Type B pancreatic cell (in vitro differentiated cells): ENCODE data around the gene SHISA5. TPM values are rescaled to one million over a fixed set of nuclear protein-coding genes. Genes with fewer than 3 reads are reported as not detected.

ENCODE experiments used
- DNase-seq: peaks from one replicate; pipeline ENCODE4 v3.0.0; 2021; ENCODE audit warnings: mixed read lengths; ENCODE audit not compliant: unreplicated experiment; ENCODE audit errors: extremely low spot score
- H3K27ac Mint-ChIP-seq: 2 replicates; pipeline ENCODE4 v1.8.0; 2021; ENCODE audit warnings: mild to moderate bottlenecking, mixed read lengths
- H3K27me3 Mint-ChIP-seq: 2 replicates; pipeline ENCODE4 v1.8.0; 2021; ENCODE audit warnings: mixed read lengths
- H3K36me3 Mint-ChIP-seq: 2 replicates; pipeline ENCODE4 v1.8.0; 2021; ENCODE audit warnings: mixed read lengths
- H3K4me1 Mint-ChIP-seq: one replicate; pipeline ENCODE4 v1.8.0; 2021; ENCODE audit warnings: mixed read lengths; ENCODE audit not compliant: unreplicated experiment
- H3K4me3 Mint-ChIP-seq: 2 replicates; pipeline ENCODE4 v1.8.0; 2021; ENCODE audit warnings: mild to moderate bottlenecking, mixed read lengths
- H3K9me3 Mint-ChIP-seq: 2 replicates; pipeline ENCODE4 v1.8.0; 2021; ENCODE audit warnings: mixed read lengths
- CTCF ChIP-seq: fragments of 200-600 bp; sonication (generic); conservative IDR thresholded peaks from 2 replicates; pipeline ENCODE4 v1.5.0; 2021; ENCODE audit warnings: antibody characterized with exemption, mild to moderate bottlenecking
- total RNA-seq: library from RNA; stranded (reverse); gene quantifications from 2 replicates; pipeline ENCODE4 v1.2.1, GENCODE V29; 2021; ENCODE audit warnings: low replicate concordance

SHISA5 gene
- total RNA-seq, 1 donor from 2014 or later, result 162 TPM

GRCh38 chr3:48505968-48506504 lies 2.1 kb upstream of the SHISA5 start:
- TF ChIP-seq CTCF, result no peak
- Mint-ChIP-seq H3K36me3 (no peaks in the 10 kb centered on the region), H3K4me3 (peak overlapping the region; percentile 77), H3K9me3 (no peaks in the 10 kb centered on the region), H3K4me1 (peaks cover 14% of the 10 kb centered on the region), H3K27ac (peak overlapping the region; percentile 60), H3K27me3 (no peaks in the 10 kb centered on the region)
- no peak for DNase-seq

- Mint-ChIP-seq H3K27ac (no peak overlapping the region), H3K4me3 (peak overlapping the region; percentile 77), H3K9me3 (no peaks in the 10 kb centered on the region), H3K36me3 (peaks cover 2% of the 10 kb centered on the region), H3K4me1 (peaks cover 12% of the 10 kb centered on the region), H3K27me3 (no peaks in the 10 kb centered on the region)
- DNase-seq, result no peak
- no peak for TF ChIP-seq CTCF
Observed at GRCh38 chr3:48505146-48505545, 1.2 kb upstream of the SHISA5 start.

DNA sequence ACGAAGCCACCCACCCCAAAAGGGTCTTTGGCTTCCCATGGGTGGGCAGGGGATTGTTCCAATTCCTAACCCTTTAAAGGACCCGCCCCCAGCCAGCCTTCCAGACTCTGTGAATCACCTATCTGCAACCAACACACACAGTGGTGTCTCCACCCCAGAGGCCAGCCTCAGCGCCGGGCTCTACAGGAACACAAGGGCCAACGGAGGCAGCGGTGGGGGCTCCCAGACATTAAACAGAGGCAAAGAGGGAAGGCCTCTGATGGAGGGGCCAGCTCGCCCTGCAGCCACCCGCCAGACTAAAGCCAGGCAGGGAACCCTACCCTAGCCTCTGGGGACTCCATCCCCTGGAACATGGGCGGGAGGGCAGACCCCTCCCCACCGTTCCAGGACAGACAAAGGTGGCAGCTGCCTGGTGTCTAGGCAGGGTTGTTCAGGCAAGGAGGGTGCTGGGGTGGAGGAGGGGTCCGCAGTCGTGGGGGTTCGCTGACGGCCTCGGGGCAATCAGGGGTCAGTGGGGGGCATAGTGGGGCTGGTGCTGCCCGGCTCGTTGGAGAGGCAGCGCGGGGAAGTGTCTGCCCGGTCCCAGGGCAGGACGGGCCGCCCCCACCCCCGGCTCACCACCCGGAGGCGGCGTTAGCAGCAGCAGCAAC lies 448 bp downstream of the SHISA5 start:
- no peak for TF ChIP-seq CTCF
- Mint-ChIP-seq H3K4me1 (peaks cover 12% of the 10 kb centered on the region), H3K4me3 (peak overlapping the region; percentile 83), H3K36me3 (peaks cover 5% of the 10 kb centered on the region), H3K27ac (peak overlapping the region; percentile 46), H3K27me3 (no peaks in the 10 kb centered on the region), H3K9me3 (no peaks in the 10 kb centered on the region)
- no peak for DNase-seq

GRCh38 chr3:48502728-48503168 lies 1.2 kb downstream of the SHISA5 start:
- Mint-ChIP-seq H3K27me3 (no peaks in the 10 kb centered on the region), H3K4me1 (peaks cover 10% of the 10 kb centered on the region), H3K9me3 (no peaks in the 10 kb centered on the region), H3K27ac (no peak overlapping the region), H3K36me3 (peaks cover 10% of the 10 kb centered on the region), H3K4me3 (peak overlapping the region; percentile 83)
- DNase-seq, result no peak
- TF ChIP-seq CTCF, result no peak

- Mint-ChIP-seq H3K4me3 (peak overlapping the region; percentile 83), H3K27ac (no peak overlapping the region)
- no peak for TF ChIP-seq CTCF
Observed at GRCh38 chr3:48502121-48502520, 1.9 kb downstream of the SHISA5 start.

More at GRCh38 chr3:48502121-48502520, 1.9 kb downstream of the SHISA5 start:
- Mint-ChIP-seq H3K36me3 (peaks cover 10% of the 10 kb centered on the region), H3K4me1 (peaks cover 4% of the 10 kb centered on the region), H3K9me3 (no peaks in the 10 kb centered on the region), H3K27me3 (no peaks in the 10 kb centered on the region)
- no peak for DNase-seq
